GM19193 (cell line): Measurements from ENCODE around the gene C2orf42.

Source experiments
- POLR2A ChIP-seq: IDR thresholded peaks from 4 replicates; pipeline ENCODE4 v1.6.1; 2011; ENCODE audit not compliant: insufficient read depth, insufficient read length; ENCODE audit errors: extremely low read depth

C2orf42 gene

GRCh38 chr2:70113359-70114070 lies 77.3 kb downstream of the C2orf42 start:
- TF ChIP-seq POLR2A = no peak

DNA sequence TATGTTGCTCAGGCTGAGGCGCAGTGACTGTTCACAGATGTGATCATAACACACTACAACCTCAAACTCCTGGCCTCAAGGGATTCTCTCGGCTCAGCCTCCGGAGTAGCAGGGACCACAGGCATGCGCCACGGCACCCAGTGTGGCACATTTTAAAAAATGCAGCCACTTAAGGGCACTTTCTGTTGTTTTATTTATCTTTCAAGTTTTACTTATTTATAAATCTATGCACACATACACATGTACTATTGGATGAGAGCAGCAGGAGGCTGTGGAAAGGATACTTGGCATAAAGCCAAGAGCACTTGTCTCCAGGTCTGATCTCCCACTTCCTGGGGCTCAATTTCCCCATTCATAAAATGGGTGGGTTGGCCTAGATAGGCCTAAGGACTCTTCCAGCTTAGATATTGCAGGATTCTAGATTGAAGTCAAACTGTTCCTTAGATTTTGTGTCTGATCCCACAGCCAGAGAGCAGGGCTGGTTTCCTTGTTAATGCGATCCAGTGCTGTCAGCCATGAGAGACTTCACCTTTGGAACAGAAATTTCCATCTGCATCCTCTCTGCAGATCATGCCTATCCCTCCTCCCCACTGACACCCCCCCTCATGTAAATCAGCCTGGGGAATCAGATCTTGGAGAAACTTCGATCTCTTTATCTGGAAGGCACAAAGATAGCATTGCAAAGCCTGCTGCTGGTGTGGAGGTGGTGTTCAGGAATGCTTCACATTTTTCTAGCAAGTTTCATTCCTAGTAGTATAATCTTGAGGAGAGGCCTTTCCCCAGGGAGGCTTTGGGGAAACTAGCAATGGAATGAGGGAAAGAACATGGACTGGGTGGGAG lies 78.8 kb downstream of the C2orf42 start:
- no peak for TF ChIP-seq POLR2A

- no peak for TF ChIP-seq POLR2A
Observed at GRCh38 chr2:70104231-70105111, 86.3 kb downstream of the C2orf42 start.

GRCh38 chr2:70103531-70104061 lies 87.2 kb downstream of the C2orf42 start:
- TF ChIP-seq POLR2A = peak; percentile 33

- TF ChIP-seq POLR2A = no peak
Observed at GRCh38 chr2:70101174-70101573, 89.6 kb downstream of the C2orf42 start.
